NCI-H146 treated with DMSO at 0.1 percent for 48 hours (cell line): Measurements from ENCODE around the gene LRMDA.

Source experiments
- DNase-seq: peaks from one replicate; lab custom pipeline; 2025; ENCODE audit not compliant: unreplicated experiment; lab: John Stamatoyannopoulos, UW

LRMDA gene

GRCh38 chr10:75470901-75471300 lies 39.5 kb downstream of the LRMDA start:
- DNase-seq, result no peak

GRCh38 chr10:75472685-75473084 lies 41.3 kb downstream of the LRMDA start:
- no peak for DNase-seq

- no peak for DNase-seq
Observed at GRCh38 chr10:75474106-75474505, 42.7 kb downstream of the LRMDA start.

- DNase-seq, result no peak
Observed at GRCh38 chr10:75475460-75476182, 44.2 kb downstream of the LRMDA start.

GRCh38 chr10:75476569-75476968 lies 45.1 kb downstream of the LRMDA start:
- no peak for DNase-seq

GRCh38 chr10:75476985-75477384 lies 45.6 kb downstream of the LRMDA start:
- no peak for DNase-seq

- no peak for DNase-seq
Observed at GRCh38 chr10:75477680-75478079, 46.3 kb downstream of the LRMDA start.

GRCh38 chr10:75480374-75480773 lies 49.0 kb downstream of the LRMDA start:
- no peak for DNase-seq

GRCh38 chr10:75483188-75483587 lies 51.8 kb downstream of the LRMDA start:
- no peak for DNase-seq

- DNase-seq, result no peak
Observed at GRCh38 chr10:75484717-75485116, 53.3 kb downstream of the LRMDA start.

GRCh38 chr10:75486591-75486990 lies 55.2 kb downstream of the LRMDA start:
- no peak for DNase-seq

GRCh38 chr10:75487087-75487754 lies 55.8 kb downstream of the LRMDA start:
- no peak for DNase-seq

GRCh38 chr10:75487755-75488125 lies 56.3 kb downstream of the LRMDA start:
- DNase-seq, result no peak

- no peak for DNase-seq
Observed at GRCh38 chr10:75492173-75492925, 60.9 kb downstream of the LRMDA start.

GRCh38 chr10:75493464-75493863 lies 62.0 kb downstream of the LRMDA start:
- DNase-seq, result no peak

GRCh38 chr10:75495434-75496190 lies 64.2 kb downstream of the LRMDA start:
- no peak for DNase-seq

GRCh38 chr10:75496191-75496567 lies 64.8 kb downstream of the LRMDA start:
- DNase-seq, result no peak

- no peak for DNase-seq
Observed at GRCh38 chr10:75497997-75498883, 66.8 kb downstream of the LRMDA start.

GRCh38 chr10:75498884-75499350 lies 67.5 kb downstream of the LRMDA start:
- DNase-seq, result no peak

GRCh38 chr10:75499556-75500160 lies 68.2 kb downstream of the LRMDA start:
- no peak for DNase-seq
